Measurements from ENCODE around the gene ITGA4. TPM values are rescaled to one million over a fixed set of nuclear protein-coding genes. Genes with fewer than 3 reads are reported as not detected.

ITGA4 gene
- total and polyA plus RNA-seq, 11 donors = 0.23 to 16.5 (median 1.7) TPM

- Histone ChIP-seq H3K9me3 (peaks cover 0 to 19% (median 0%) of the 10 kb centered on the region in 12 donors), H3K4me3 (no peak overlapping the region), H3K27me3 (no peaks in the 10 kb centered on the region), H3K4me1 (peaks cover 0 to 17% (median 0%) of the 10 kb centered on the region in 12 donors), H3K36me3 (no peaks in the 10 kb centered on the region), H3K27ac (peak overlapping the region in 1 of 12 donors; percentile 7)
- intact Hi-C loops (cut with DNase I) = no loop called here
- DNase-seq = no peak
- 79 to 84% (median 83%) methylated on average over 8 of the region's 8 CpGs for WGBS, 4 donors
- no peak for ATAC-seq
- TF ChIP-seq POLR2A (IDR thresholded peaks at IDR 0.05) = no peak
- no peak for TF ChIP-seq CTCF (IDR thresholded peaks at IDR 0.05)
Observed at GRCh38 chr2:181419129-181419855, 37.9 kb upstream of the ITGA4 start.

GRCh38 chr2:181420259-181421130 is 36.7 kb upstream of the ITGA4 start:
- WGBS, 4 donors = 77 to 88% (median 80%) methylated on average over 5 to 6 of the region's 6 CpGs
- ATAC-seq = no peak
- no peaks in the 10 kb centered on the region for H3K36me3 ChIP-seq
- H3K9me3 ChIP-seq = peaks cover 0 to 13% (median 0%) of the 10 kb centered on the region in 12 donors
- H3K27ac ChIP-seq = peak overlapping the region in 1 of 12 donors; percentile 27
- no peak for DNase-seq
- no peak for TF ChIP-seq CTCF (IDR thresholded peaks at IDR 0.05)
- no peak for TF ChIP-seq POLR2A (IDR thresholded peaks at IDR 0.05)
- peaks cover 0 to 17% (median 0%) of the 10 kb centered on the region in 12 donors for H3K4me1 ChIP-seq
- H3K27me3 ChIP-seq = no peaks in the 10 kb centered on the region
- H3K4me3 ChIP-seq = no peak overlapping the region
- intact Hi-C loops (cut with DNase I) = no loop called here

GRCh38 chr2:181421131-181421458 is 36.1 kb upstream of the ITGA4 start:
- intact Hi-C loops (cut with DNase I) = no loop called here
- H3K27me3 ChIP-seq = no peaks in the 10 kb centered on the region
- peaks cover 0 to 17% (median 0%) of the 10 kb centered on the region in 12 donors for H3K4me1 ChIP-seq
- no peak overlapping the region for H3K4me3 ChIP-seq
- 66 to 79% (median 72%) methylated on average over 1 of the region's 1 CpG for WGBS, 4 donors
- DNase-seq (no peak), ATAC-seq (no peak)
- peak overlapping the region in 1 of 12 donors; percentile 27 for H3K27ac ChIP-seq
- H3K9me3 ChIP-seq = peaks cover 0 to 7% (median 0%) of the 10 kb centered on the region in 12 donors
- H3K36me3 ChIP-seq = no peaks in the 10 kb centered on the region
- TF ChIP-seq POLR2A (IDR thresholded peaks at IDR 0.05) (no peak), CTCF (IDR thresholded peaks at IDR 0.05) (no peak)

- Histone ChIP-seq H3K27ac (no peak overlapping the region), H3K36me3 (no peaks in the 10 kb centered on the region), H3K4me1 (peaks cover 0 to 17% (median 0%) of the 10 kb centered on the region in 12 donors), H3K27me3 (no peaks in the 10 kb centered on the region), H3K9me3 (peaks cover 0 to 4% (median 0%) of the 10 kb centered on the region in 12 donors), H3K4me3 (no peak overlapping the region)
- no peak for DNase-seq
- intact Hi-C loops (cut with DNase I) = no loop called here
- ATAC-seq = no peak
- WGBS, 4 donors = 72 to 82% (median 81%) methylated on average over 2 of the region's 2 CpGs
- TF ChIP-seq POLR2A (IDR thresholded peaks at IDR 0.05) (no peak), CTCF (IDR thresholded peaks at IDR 0.05) (no peak)
Observed at GRCh38 chr2:181421464-181421863, 35.7 kb upstream of the ITGA4 start.
